HG03432 (cell line): Measurements from ENCODE around the gene ZFP57.

Source experiments
- ATAC-seq: cut with Tn5 transposase; IDR thresholded peaks from one replicate; pipeline ENCODE4 v1.9.1; 2021; ENCODE audit warnings: mild to moderate bottlenecking, moderate library complexity; ENCODE audit not compliant: unreplicated experiment

The ZFP57 gene

GRCh38 chr6:29656157-29656556, 24.8 kb downstream of the ZFP57 start:
- no peak for ATAC-seq

GRCh38 chr6:29655658-29656057, 25.3 kb downstream of the ZFP57 start:
- no peak for ATAC-seq

GRCh38 chr6:29653452-29654038, 27.4 kb downstream of the ZFP57 start:
- no peak for ATAC-seq

- no peak for ATAC-seq
These were observed 28.8 kb downstream of the ZFP57 start for GRCh38 chr6:29652198-29652584.

GRCh38 chr6:29651413-29652197, 29.3 kb downstream of the ZFP57 start:
- ATAC-seq, result no peak

- ATAC-seq, result peak; percentile 93
These were observed 31.0 kb downstream of the ZFP57 start for GRCh38 chr6:29649701-29650673.

- ATAC-seq, result no peak
These were observed 32.9 kb downstream of the ZFP57 start for GRCh38 chr6:29647927-29648642.

- ATAC-seq, result no peak
These were observed 39.4 kb downstream of the ZFP57 start for GRCh38 chr6:29641430-29642148.

GRCh38 chr6:29637247-29637646, 43.7 kb downstream of the ZFP57 start:
- ATAC-seq, result no peak

GRCh38 chr6:29633534-29633905, 47.4 kb downstream of the ZFP57 start:
- peak; percentile 2 for ATAC-seq

GRCh38 chr6:29632789-29633533, 48.0 kb downstream of the ZFP57 start, which contains the start of gene GABBR1:
Gene GABBR1 (minus strand): TSS chr6:29633183. CDS start chr6:29632385, 798 bp downstream.
- ATAC-seq, result peak; percentile 79

GRCh38 chr6:29631860-29632731, 48.9 kb downstream of the ZFP57 start:
- peak; percentile 32 for ATAC-seq

GRCh38 chr6:29631209-29631810, 49.6 kb downstream of the ZFP57 start:
- no peak for ATAC-seq

- no peak for ATAC-seq
These were observed 50.6 kb downstream of the ZFP57 start for GRCh38 chr6:29630315-29630714.

- ATAC-seq, result no peak
These were observed 51.4 kb downstream of the ZFP57 start for GRCh38 chr6:29629571-29629970.

- no peak for ATAC-seq
These were observed 52.3 kb downstream of the ZFP57 start for GRCh38 chr6:29628419-29629281.
